NCI-H82 treated with DMSO at 0.1 percent for 48 hours (cell line): ENCODE data around the gene CD74.
A peak's percentile ranks its signal among the peaks of the same experiment; 100 is the strongest.

Experiments
- DNase-seq: peaks from one replicate; lab custom pipeline; 2025; ENCODE audit not compliant: unreplicated experiment; lab: John Stamatoyannopoulos, UW

Gene CD74

GRCh38 chr5:150368526-150368925 lies 44.2 kb downstream of the CD74 start:
- no peak for DNase-seq

GRCh38 chr5:150364004-150364403 lies 48.7 kb downstream of the CD74 start:
- DNase-seq = no peak

- no peak for DNase-seq
Measured at GRCh38 chr5:150363185-150363584, 49.5 kb downstream of the CD74 start.

- no peak for DNase-seq
Measured at GRCh38 chr5:150361301-150361700, 51.4 kb downstream of the CD74 start.

GRCh38 chr5:150358261-150359095 lies 54.2 kb downstream of the CD74 start:
- DNase-seq = no peak

GRCh38 chr5:150357326-150358260 lies 55.1 kb downstream of the CD74 start, which contains the start of gene TCOF1:
Gene TCOF1 (plus strand): TSS chr5:150357697. CDS start chr5:150357747, 50 bp downstream.
- peak; percentile 94 for DNase-seq

- no peak for DNase-seq
Measured at GRCh38 chr5:150356575-150357294, 56.0 kb downstream of the CD74 start.

GRCh38 chr5:150355791-150356190 lies 56.9 kb downstream of the CD74 start:
- DNase-seq = no peak

GRCh38 chr5:150353032-150353675 lies 59.6 kb downstream of the CD74 start:
- no peak for DNase-seq

- DNase-seq = no peak
Measured at GRCh38 chr5:150352244-150353031, 60.3 kb downstream of the CD74 start.
